GM12872 (cell line): Measurements from ENCODE around the gene IFI27.
A peak's percentile ranks its signal among the peaks of the same experiment; 100 is the strongest.

Experiments
- CTCF ChIP-seq: IDR thresholded peaks from 3 replicates; pipeline ENCODE4 v1.5.1; 2011; ENCODE audit warnings: low read depth, mild to moderate bottlenecking, low read length, moderate library complexity; ENCODE audit not compliant: insufficient read depth

Gene IFI27

GRCh38 chr14:94126800-94127199 lies 16.3 kb downstream of the IFI27 start:
- TF ChIP-seq CTCF = no peak

GRCh38 chr14:94127330-94127729 lies 16.8 kb downstream of the IFI27 start:
- TF ChIP-seq CTCF = no peak

GRCh38 chr14:94128216-94128839 lies 17.8 kb downstream of the IFI27 start:
- no peak for TF ChIP-seq CTCF

- TF ChIP-seq CTCF = peak; percentile 43
Measured at GRCh38 chr14:94129111-94129757, 18.7 kb downstream of the IFI27 start, which contains the start of gene IFI27L2. Gene IFI27L2, minus strand, starts transcription at chr14:94129604. Its CDS starts 40 bp downstream, at chr14:94129564.

- TF ChIP-seq CTCF = no peak
Measured at GRCh38 chr14:94129758-94130414, 19.4 kb downstream of the IFI27 start.

- TF ChIP-seq CTCF = peak; percentile 73
Measured at GRCh38 chr14:94132285-94132887, 21.9 kb downstream of the IFI27 start.

- TF ChIP-seq CTCF = no peak
Measured at GRCh38 chr14:94135476-94135875, 24.9 kb downstream of the IFI27 start.
